IPS-15b (cell line): ENCODE results near the gene MYO1B.

Experiments
- H3K27me3 ChIP-seq: one replicate; pipeline ENCODE4 v1.6.1; 2013; ENCODE audit warnings: low read length; ENCODE audit not compliant: control insufficient read depth, insufficient read depth
- H3K36me3 ChIP-seq: one replicate; pipeline ENCODE4 v1.6.1; 2013; ENCODE audit warnings: low read length; ENCODE audit not compliant: control insufficient read depth, insufficient read depth
- H3K4me1 ChIP-seq: one replicate; pipeline ENCODE4 v1.6.1; 2013; ENCODE audit warnings: mild to moderate bottlenecking, low read length; ENCODE audit not compliant: control insufficient read depth, insufficient read depth
- H3K4me3 ChIP-seq: one replicate; pipeline ENCODE4 v1.5.1; 2013; ENCODE audit warnings: low read depth, low read length
- H3K9ac ChIP-seq: one replicate; pipeline ENCODE4 v1.6.1; 2013; ENCODE audit warnings: low read depth, mild to moderate bottlenecking, low read length
- H3K9me3 ChIP-seq: one replicate; pipeline ENCODE4 v1.6.1; 2013; ENCODE audit warnings: mild to moderate bottlenecking, low read length; ENCODE audit not compliant: control insufficient read depth, insufficient read depth

The MYO1B gene

GRCh38 chr2:191402966-191403565, 157.9 kb downstream of the MYO1B start:
- no peaks in the 10 kb centered on the region for H3K4me1 ChIP-seq
- peaks cover 10% of the 10 kb centered on the region for H3K36me3 ChIP-seq

GRCh38 chr2:191404568-191404991, 159.4 kb downstream of the MYO1B start:
- no peaks in the 10 kb centered on the region for H3K9me3 ChIP-seq
- no peaks in the 10 kb centered on the region for H3K27me3 ChIP-seq
- no peak overlapping the region for H3K4me3 ChIP-seq
- H3K9ac ChIP-seq: no peak overlapping the region
- peaks cover 11% of the 10 kb centered on the region for H3K36me3 ChIP-seq
- H3K4me1 ChIP-seq: no peaks in the 10 kb centered on the region

More at GRCh38 chr2:191402966-191403565, 157.9 kb downstream of the MYO1B start:
- Histone ChIP-seq H3K9me3 (no peaks in the 10 kb centered on the region), H3K4me3 (no peak overlapping the region), H3K27me3 (no peaks in the 10 kb centered on the region), H3K9ac (no peak overlapping the region)

GRCh38 chr2:191405546-191405945, 160.3 kb downstream of the MYO1B start:
- peaks cover 8% of the 10 kb centered on the region for H3K36me3 ChIP-seq
- no peaks in the 10 kb centered on the region for H3K9me3 ChIP-seq
- no peaks in the 10 kb centered on the region for H3K27me3 ChIP-seq
- H3K9ac ChIP-seq: no peak overlapping the region
- no peaks in the 10 kb centered on the region for H3K4me1 ChIP-seq
- H3K4me3 ChIP-seq: no peak overlapping the region

- Histone ChIP-seq H3K4me3 (no peak overlapping the region), H3K4me1 (no peaks in the 10 kb centered on the region), H3K9ac (no peak overlapping the region), H3K9me3 (no peaks in the 10 kb centered on the region), H3K36me3 (peaks cover 7% of the 10 kb centered on the region), H3K27me3 (no peaks in the 10 kb centered on the region)
These were observed 165.6 kb downstream of the MYO1B start for GRCh38 chr2:191410646-191411436.

GRCh38 chr2:191411472-191411871, 166.3 kb downstream of the MYO1B start:
- H3K36me3 ChIP-seq: peaks cover 7% of the 10 kb centered on the region
- no peak overlapping the region for H3K4me3 ChIP-seq
- no peaks in the 10 kb centered on the region for H3K4me1 ChIP-seq
- H3K9ac ChIP-seq: no peak overlapping the region
- H3K27me3 ChIP-seq: no peaks in the 10 kb centered on the region
- H3K9me3 ChIP-seq: no peaks in the 10 kb centered on the region

GRCh38 chr2:191412353-191412752, 167.1 kb downstream of the MYO1B start:
- H3K4me1 ChIP-seq: no peaks in the 10 kb centered on the region
- H3K4me3 ChIP-seq: no peak overlapping the region
- H3K9ac ChIP-seq: no peak overlapping the region
- H3K9me3 ChIP-seq: no peaks in the 10 kb centered on the region
- peaks cover 7% of the 10 kb centered on the region for H3K36me3 ChIP-seq
- no peaks in the 10 kb centered on the region for H3K27me3 ChIP-seq

- H3K4me1 ChIP-seq: no peaks in the 10 kb centered on the region
- peaks cover 2% of the 10 kb centered on the region for H3K36me3 ChIP-seq
- H3K9me3 ChIP-seq: no peaks in the 10 kb centered on the region
- H3K9ac ChIP-seq: no peak overlapping the region
- no peaks in the 10 kb centered on the region for H3K27me3 ChIP-seq
- H3K4me3 ChIP-seq: no peak overlapping the region
These were observed 169.9 kb downstream of the MYO1B start for GRCh38 chr2:191415101-191415500.

GRCh38 chr2:191415858-191416257, 170.7 kb downstream of the MYO1B start:
- H3K4me1 ChIP-seq: no peaks in the 10 kb centered on the region
- no peak overlapping the region for H3K4me3 ChIP-seq
- H3K36me3 ChIP-seq: no peaks in the 10 kb centered on the region
- no peak overlapping the region for H3K9ac ChIP-seq
- no peaks in the 10 kb centered on the region for H3K27me3 ChIP-seq
- no peaks in the 10 kb centered on the region for H3K9me3 ChIP-seq

- Histone ChIP-seq H3K4me3 (no peak overlapping the region), H3K9ac (no peak overlapping the region), H3K27me3 (no peaks in the 10 kb centered on the region), H3K4me1 (no peaks in the 10 kb centered on the region), H3K9me3 (no peaks in the 10 kb centered on the region), H3K36me3 (no peaks in the 10 kb centered on the region)
These were observed 172.5 kb downstream of the MYO1B start for GRCh38 chr2:191417746-191418145.

- no peaks in the 10 kb centered on the region for H3K4me1 ChIP-seq
- H3K9ac ChIP-seq: no peak overlapping the region
- no peak overlapping the region for H3K4me3 ChIP-seq
- H3K36me3 ChIP-seq: no peaks in the 10 kb centered on the region
- no peaks in the 10 kb centered on the region for H3K27me3 ChIP-seq
- H3K9me3 ChIP-seq: no peaks in the 10 kb centered on the region
These were observed 176.7 kb downstream of the MYO1B start for GRCh38 chr2:191421950-191422349.

- Histone ChIP-seq H3K4me3 (no peak overlapping the region), H3K9me3 (no peaks in the 10 kb centered on the region), H3K9ac (no peak overlapping the region), H3K27me3 (no peaks in the 10 kb centered on the region), H3K4me1 (no peaks in the 10 kb centered on the region), H3K36me3 (no peaks in the 10 kb centered on the region)
These were observed 181.8 kb downstream of the MYO1B start for GRCh38 chr2:191427031-191427430.

- H3K9me3 ChIP-seq: no peaks in the 10 kb centered on the region
- no peaks in the 10 kb centered on the region for H3K36me3 ChIP-seq
- H3K4me1 ChIP-seq: no peaks in the 10 kb centered on the region
- no peaks in the 10 kb centered on the region for H3K27me3 ChIP-seq
- no peak overlapping the region for H3K4me3 ChIP-seq
- H3K9ac ChIP-seq: no peak overlapping the region
These were observed 182.9 kb downstream of the MYO1B start for GRCh38 chr2:191428141-191428540.
